GM12878 (cell line): ENCODE data around the gene SF3B6. TPM values are rescaled to one million over a fixed set of nuclear protein-coding genes. Genes with fewer than 3 reads are reported as not detected.

Experiments used
- ATAC-seq: fragments of 200-7000 bp; cut with Tn5 transposase; 3 replicates; pipeline ENCODE4 v1.9.1; 2020; ENCODE audit warnings: mild to moderate bottlenecking, moderate library complexity
- BruUV-seq: library from RNA; stranded (reverse); fragments of 400-500 nt; replicated peaks from 2 replicates; lab custom pipeline; 2021; lab: Mats Ljungman, UMichigan
- CTCF ChIA-PET: fragments of 300-600 bp; sonication (Branson Sonifier 250); formaldehyde crosslinking; extraction: SDS; loops from one replicate; lab custom pipeline; 2021; ENCODE audit warnings: inconsistent platforms; lab: Yijun Ruan, JAX
- POLR2A ChIA-PET: fragments of 350-600 bp; formaldehyde crosslinking; extraction: SDS; loops from one replicate; lab custom pipeline; 2021; ENCODE audit warnings: inconsistent platforms; lab: Charles Lee
- RAD21 ChIA-PET: fragments of 300-600 bp; sonication (Branson Sonifier 250); formaldehyde crosslinking; loops from one replicate; lab custom pipeline; 2023; ENCODE audit warnings: antibody characterized with exemption; ENCODE audit not compliant: unreplicated experiment; lab: Charles Lee
- SMC1A ChIA-PET: fragments of 300-600 bp; sonication (Branson Sonifier 250); formaldehyde crosslinking; loops from one replicate; lab custom pipeline; 2023; ENCODE audit not compliant: unreplicated experiment, uncharacterized antibody; lab: Charles Lee
- DNase-seq: peaks from one replicate; pipeline ENCODE4 v3.0.0-alpha.2; 2011; ENCODE audit warnings: low read depth, low spot score
- FAIRE-seq: peaks from 3 replicates; lab custom pipeline; 2011; peaks lifted over from hg19 to GRCh38; lab: Jason Lieb, UNC
- H2AFZ ChIP-seq: 2 replicates; pipeline ENCODE4 v1.6.0; 2011; ENCODE audit warnings: low read depth, low read length, control low read depth; ENCODE audit not compliant: control insufficient read depth
- H3K27ac ChIP-seq: 2 replicates; pipeline ENCODE4 v1.5.1; 2011; ENCODE audit warnings: control low read depth; ENCODE audit not compliant: control insufficient read depth, insufficient read depth
- H3K27me3 ChIP-seq, 2 experiments: replicated peaks in 1 of 2; 2 replicates each; pipeline versions ENCODE4 v1.6.0 to v1.6.1; 2011; ENCODE audit warnings: low read length in 1 of 2; ENCODE audit not compliant: control insufficient read depth in 2 of 2, insufficient read depth in 2 of 2
- H3K36me3 ChIP-seq, 2 experiments: 2 replicates each; pipeline ENCODE4 v1.5.1; 2011; ENCODE audit warnings: low read length in 1 of 2; ENCODE audit not compliant: control insufficient read depth in 2 of 2, insufficient read depth in 2 of 2
- H3K4me1 ChIP-seq: 2 replicates; pipeline ENCODE4 v1.6.1; 2011; ENCODE audit warnings: mild to moderate bottlenecking, low read length, moderate library complexity, mixed read lengths; ENCODE audit not compliant: control insufficient read depth, insufficient read depth
- H3K4me2 ChIP-seq: 2 replicates; pipeline ENCODE4 v1.6.0; 2011; ENCODE audit warnings: control low read depth; ENCODE audit not compliant: control insufficient read depth, insufficient read depth
- H3K4me3 ChIP-seq: fragments of 200-600 bp; sonication (generic); 2 replicates; pipeline ENCODE4 v1.5.1; 2016
- H3K79me2 ChIP-seq: 2 replicates; pipeline ENCODE4 v1.6.0; 2011; ENCODE audit warnings: low read length; ENCODE audit not compliant: control insufficient read depth, insufficient read depth
- H3K9ac ChIP-seq: 2 replicates; pipeline ENCODE4 v1.8.0; 2011; ENCODE audit warnings: low read length, control low read depth, mixed read lengths; ENCODE audit not compliant: control insufficient read depth, insufficient read depth
- H3K9me3 ChIP-seq: replicated peaks from 3 replicates; pipeline ENCODE4 v1.5.1; 2011; ENCODE audit warnings: mild to moderate bottlenecking, low read length; ENCODE audit not compliant: control insufficient read depth, insufficient read depth
- H4K20me1 ChIP-seq: 2 replicates; pipeline ENCODE4 v1.6.0; 2011; ENCODE audit not compliant: control insufficient read depth, insufficient read depth
- BACH1 ChIP-seq: fragments of 450-650 bp; IDR thresholded peaks from 2 replicates; pipeline ENCODE4 v1.6.1; 2017; ENCODE audit warnings: mild to moderate bottlenecking, borderline replicate concordance
- DPF2 ChIP-seq: fragments of 450-650 bp; IDR thresholded peaks from 2 replicates; pipeline ENCODE4 v1.6.1; 2017; ENCODE audit warnings: mild to moderate bottlenecking
- E2F8 ChIP-seq: fragments of 450-650 bp; IDR thresholded peaks from 2 replicates; pipeline ENCODE4 v1.6.1; 2018; ENCODE audit warnings: mild to moderate bottlenecking, low read depth, moderate library complexity; ENCODE audit not compliant: partially characterized antibody
- EED ChIP-seq: sonication (generic); IDR thresholded peaks from 2 replicates; pipeline ENCODE4 v1.6.1; 2016; ENCODE audit warnings: antibody characterized with exemption, low read depth
- GATAD2B ChIP-seq: fragments of 450-650 bp; conservative IDR thresholded peaks from 2 replicates; pipeline ENCODE4 v1.6.1; 2017; ENCODE audit warnings: low read depth, mild to moderate bottlenecking, moderate library complexity
- IKZF2 ChIP-seq, 2 experiments: fragments of 450-650 bp; IDR thresholded peaks; 2 replicates each; pipeline ENCODE4 v1.6.1; 2017; ENCODE audit warnings: mild to moderate bottlenecking in 2 of 2, moderate library complexity in 2 of 2
- MYC ChIP-seq: IDR thresholded peaks from 2 replicates; pipeline ENCODE4 v1.6.1; 2011; ENCODE audit warnings: mild to moderate bottlenecking, low read length, moderate library complexity, inconsistent platforms; ENCODE audit not compliant: insufficient read depth, insufficient replicate concordance, insufficient read length, severe bottlenecking
- RBBP5 ChIP-seq: fragments of 200-600 bp; sonication (generic); conservative IDR thresholded peaks from 2 replicates; pipeline ENCODE4 v1.6.1; 2016
- RUNX3 ChIP-seq: IDR thresholded peaks from 2 replicates; pipeline ENCODE4 v1.6.1; 2012; ENCODE audit warnings: low read length, inconsistent platforms
- USF2 ChIP-seq: IDR thresholded peaks from 2 replicates; pipeline ENCODE4 v1.6.1; 2011; ENCODE audit warnings: low read depth, low read length, improper control_type of control experiment, borderline replicate concordance
- ZNF687 ChIP-seq: fragments of 450-650 bp; IDR thresholded peaks from 2 replicates; pipeline ENCODE4 v1.6.1; 2017; ENCODE audit warnings: mild to moderate bottlenecking, moderate library complexity
- WGBS: methylation state at CpG from one replicate; pipeline ENCODE4 v1.1.6; 2016; ENCODE audit warnings: low lambda C conversion rate; ENCODE audit not compliant: insufficient replicate concordance, insufficient coverage; ENCODE audit errors: missing lambda C conversion rate; 5-methylcytosine and 5-hydroxymethylcytosine counted together
- in situ Hi-C: fragments of 300-500 bp; cut with MboI; formaldehyde crosslinking; loops from 9 replicates; pipeline ENCODE4 v1.14.3; 2018; ENCODE audit warnings: mixed read lengths
- intact Hi-C: fragments of 100-400 bp; cut with micrococcal nuclease; formaldehyde crosslinking; loops from one replicate; pipeline ENCODE4 v1.14.2; 2022; ENCODE audit not compliant: unreplicated experiment
- polyA plus RNA-seq, 11 experiments: library from polyadenylated mRNA; depleted of rRNA in 4 of 11; unstranded in 6 of 11; stranded (reverse) in 5 of 11; fragments of >200 nt; fragmentation: Nextera tagmentation in 4 of 11; fragmentation: Illumina TruSeq in 1 of 11; extraction: Ambion mirVana in 4 of 11; extraction: Trizol in 1 of 11; gene quantifications; 1 replicate in 1 of 11; 2 replicates in 10 of 11; pipeline versions ENCODE4 v1.2.1 to v1.2.3, GENCODE V29; 2011 to 2016; ENCODE audit warnings: inconsistent platforms in 2 of 11, missing spikeins in 2 of 11, low read depth in 1 of 11
- total RNA-seq, 4 experiments: library from RNA; depleted of rRNA in 3 of 4; stranded (reverse); fragments of >200 nt in 3 of 4; fragmentation: Illumina TruSeq in 1 of 4; extraction: Trizol in 1 of 4; gene quantifications; 2 replicates each; pipeline versions ENCODE4 v1.2.1 to v1.2.3, GENCODE V29; 2013 to 2021

Gene SF3B6
- total and polyA plus RNA-seq, 10 of the 15 experiments (the other 5 are each of a cell fraction or from before 2014, with no cell fraction given): 118 to 584 (median 270) TPM

- TF ChIP-seq RBBP5: no peak
- peak; percentile 46 for TF ChIP-seq MYC
- peak; percentile 93 for TF ChIP-seq BACH1
- TF ChIP-seq RUNX3: peak; percentile 59
Observed at GRCh38 chr2:24123195-24123921, 47.2 kb upstream of the SF3B6 start, which contains the start of the genes FAM228B and PFN4 (continued).

- in situ Hi-C loops (no loop called here), intact Hi-C loops (loop anchor here (1.0 to 2.0 kb wide), 2 partner anchors 39 to 196 kb away; partner anchors contain the start of gene ATAD2B)
- FAIRE-seq (no peak), DNase-seq (no peak), ATAC-seq (no peak)
- no peaks in the 10 kb centered on the region for H3K36me3 ChIP-seq
- peaks cover 9% of the 10 kb centered on the region for H3K79me2 ChIP-seq
- BruUV-seq: TSS peak; percentile 92
- H3K27ac ChIP-seq: peak overlapping the region; percentile 90
- WGBS: 7% methylated on average over 15 of the region's 15 CpGs
- H2AFZ ChIP-seq: peak overlapping the region; percentile 97
- H3K4me3 ChIP-seq: peak overlapping the region; percentile 82
- POLR2A ChIA-PET: interaction anchor here (0.6 to 2.2 kb wide), 7 partner anchors 12 to 245 kb away, joined by 3 to 14 read pairs (median 5); partner anchors contain the start of genes SF3B6, TP53I3 and WDCP
- no peaks in the 10 kb centered on the region for H3K9me3 ChIP-seq
- CTCF ChIA-PET: interaction anchor here (0.6 to 1.7 kb wide), 6 partner anchors 38 to 349 kb away, joined by 3 to 12 read pairs (median 4); partner anchors contain the start of genes ATAD2B and TP53I3
- H4K20me1 ChIP-seq: no peaks in the 10 kb centered on the region
- H3K4me1 ChIP-seq: no peaks in the 10 kb centered on the region
- peak overlapping the region; percentile 92 for H3K9ac ChIP-seq
- SMC1A ChIA-PET: interaction anchor here (0.6 to 2.8 kb wide), 9 partner anchors 11 to 290 kb away, joined by 3 to 14 read pairs (median 3); partner anchors contain the start of gene TP53I3
- peak overlapping the region; percentile 97 for H3K4me2 ChIP-seq
- no peaks in the 10 kb centered on the region for H3K27me3 ChIP-seq
- RAD21 ChIA-PET: interaction anchor here (0.8 to 1.5 kb wide), 5 partner anchors 12 to 302 kb away, joined by 3 to 7 read pairs (median 4); partner anchors contain the start of genes ATAD2B, SF3B6 and TP53I3
- TF ChIP-seq DPF2 (no peak), ZNF687 (no peak), EED (no peak), GATAD2B (no peak), E2F8 (peak; percentile 68), IKZF2 (IDR thresholded peaks at IDR 0.05) (0 out of 4 replicates have a peak, but pooled peaks have one; percentile 18 to 42), USF2 (no peak)
Observed at GRCh38 chr2:24122366-24123194, 46.5 kb upstream of the SF3B6 start.
